GM18907 (cell line): ENCODE results near the gene SRPK2.
"Not testable (repeated sequence)": the region's sequence is repeated elsewhere in the genome, so short reads cannot be mapped to it uniquely, and the experiment has no call there.

Experiments
- ATAC-seq: cut with Tn5 transposase; IDR thresholded peaks from one replicate; pipeline ENCODE4 v1.9.1; 2021; ENCODE audit warnings: mild to moderate bottlenecking, moderate library complexity; ENCODE audit not compliant: unreplicated experiment

The SRPK2 gene

GRCh38 chr7:105377903-105378302, 10.8 kb downstream of the SRPK2 start:
- no peak for ATAC-seq

DNA sequence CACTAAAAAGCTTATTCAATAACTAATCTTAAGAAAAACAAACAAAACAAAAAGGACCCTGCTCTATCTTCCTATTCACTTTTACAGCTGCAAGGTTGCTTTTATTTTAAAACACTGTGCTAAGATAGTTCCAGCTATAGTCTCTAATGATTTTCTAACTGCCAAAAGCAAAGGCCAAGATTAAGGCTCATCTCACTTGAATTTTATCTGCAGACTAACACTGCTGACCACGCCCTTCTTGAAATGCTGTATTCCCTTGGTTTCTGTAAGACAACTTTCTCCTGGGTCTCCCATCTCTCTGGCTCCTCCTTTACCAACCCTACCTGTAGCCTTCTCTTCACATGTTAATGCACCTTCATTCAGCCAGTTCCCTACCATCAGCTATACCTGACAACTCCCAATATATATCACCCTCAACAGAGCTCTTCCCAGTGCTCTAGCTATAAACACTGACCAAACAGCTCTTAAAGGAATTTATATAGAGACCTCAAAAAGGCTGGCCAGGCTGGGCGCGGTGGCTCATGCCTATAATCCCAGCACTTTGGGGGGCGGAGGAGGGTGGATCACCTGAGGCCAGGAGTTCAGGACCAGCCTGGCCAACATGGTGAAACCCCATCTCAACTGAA, 11.7 kb downstream of the SRPK2 start:
- ATAC-seq: no peak

GRCh38 chr7:105369944-105370343, 18.8 kb downstream of the SRPK2 start:
- no peak for ATAC-seq

GRCh38 chr7:105367458-105367857, 21.3 kb downstream of the SRPK2 start:
- no peak for ATAC-seq

DNA sequence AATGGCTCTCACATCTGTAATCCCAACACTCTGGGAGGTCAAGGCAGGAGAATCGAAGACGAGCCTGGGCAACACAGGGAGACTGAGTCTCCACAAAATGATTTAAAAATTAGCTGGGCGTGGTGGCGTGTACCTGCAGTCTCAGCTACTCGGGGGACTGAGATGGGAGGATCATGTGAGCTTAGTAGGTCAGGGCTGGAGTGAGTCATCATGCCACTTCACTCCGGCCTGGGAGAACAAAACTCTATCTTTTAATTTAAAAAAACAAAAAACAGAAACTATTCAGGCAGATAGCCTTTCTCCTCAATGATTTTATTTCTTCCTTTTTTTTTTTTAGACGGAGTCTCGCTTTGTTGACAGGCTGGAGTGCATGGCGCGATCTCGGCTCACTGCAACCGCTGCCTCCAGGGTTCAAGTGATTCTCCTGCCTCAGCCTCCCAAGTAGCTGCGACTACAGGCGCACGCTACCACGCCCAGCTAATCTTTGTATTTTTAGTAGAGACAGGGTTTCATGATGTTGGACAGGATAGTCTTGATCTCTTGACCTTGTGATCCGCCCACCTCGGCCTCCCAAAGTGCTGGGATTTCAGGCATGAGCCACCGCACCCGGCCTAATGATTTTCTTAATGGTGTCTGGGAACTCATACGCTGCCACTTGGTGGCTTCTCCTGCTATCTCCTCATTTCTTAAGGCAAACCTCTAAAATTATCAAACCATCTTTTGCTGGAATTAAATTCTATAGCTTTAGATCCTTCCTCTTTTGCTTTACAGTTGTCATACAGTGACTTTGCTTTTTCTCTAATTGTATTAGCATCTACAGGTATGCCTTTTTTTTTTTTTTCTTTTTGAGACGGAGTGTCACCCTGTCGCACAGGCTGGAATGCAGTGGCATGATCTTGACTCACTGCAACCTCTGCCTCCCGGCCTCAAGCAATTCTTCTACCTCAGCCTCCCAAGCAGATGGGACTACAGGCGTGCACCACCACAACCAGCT, 22.9 kb downstream of the SRPK2 start:
- no peak for ATAC-seq

- ATAC-seq: no peak
Observed at GRCh38 chr7:105364684-105365083, 24.0 kb downstream of the SRPK2 start.

DNA sequence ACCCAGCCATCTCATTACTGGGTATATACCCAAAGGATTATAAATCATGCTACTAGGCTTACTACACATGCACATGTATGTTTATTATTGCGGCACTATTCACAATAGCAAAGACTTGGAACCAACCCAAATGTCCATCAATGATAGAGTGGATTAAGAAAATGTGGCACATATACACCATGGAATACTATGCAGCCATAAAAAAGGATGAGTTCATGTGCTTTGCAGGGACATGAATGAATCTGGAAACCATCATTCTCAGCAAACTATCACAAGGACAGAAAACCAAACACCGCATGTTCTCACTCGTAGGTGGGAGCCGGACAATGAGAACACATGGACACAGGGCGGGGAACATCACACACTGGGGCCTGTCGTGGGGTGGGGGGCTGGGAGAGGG, 25.1 kb downstream of the SRPK2 start:
- ATAC-seq: not testable (repeated sequence)

GRCh38 chr7:105362685-105363084, 26.0 kb downstream of the SRPK2 start:
- ATAC-seq: not testable (repeated sequence)

DNA sequence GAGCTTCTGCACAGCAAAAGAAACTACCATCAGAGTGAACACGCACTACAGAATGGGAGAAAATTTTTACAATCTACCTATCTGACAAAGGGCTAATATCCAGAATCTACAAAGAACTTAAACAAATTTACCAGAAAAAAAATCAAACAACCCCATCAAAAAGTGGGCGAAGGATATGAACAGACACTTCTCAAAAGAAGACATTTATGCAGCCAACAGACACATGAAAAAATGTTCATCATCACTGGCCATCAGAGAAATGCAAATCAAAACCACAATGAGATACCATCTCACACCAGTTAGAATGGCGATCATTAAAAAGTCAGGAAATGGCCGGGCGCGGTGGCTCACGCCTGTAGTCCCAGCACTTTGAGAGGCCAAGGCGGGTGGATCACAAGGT, 26.7 kb downstream of the SRPK2 start:
- ATAC-seq: not testable (repeated sequence)

DNA sequence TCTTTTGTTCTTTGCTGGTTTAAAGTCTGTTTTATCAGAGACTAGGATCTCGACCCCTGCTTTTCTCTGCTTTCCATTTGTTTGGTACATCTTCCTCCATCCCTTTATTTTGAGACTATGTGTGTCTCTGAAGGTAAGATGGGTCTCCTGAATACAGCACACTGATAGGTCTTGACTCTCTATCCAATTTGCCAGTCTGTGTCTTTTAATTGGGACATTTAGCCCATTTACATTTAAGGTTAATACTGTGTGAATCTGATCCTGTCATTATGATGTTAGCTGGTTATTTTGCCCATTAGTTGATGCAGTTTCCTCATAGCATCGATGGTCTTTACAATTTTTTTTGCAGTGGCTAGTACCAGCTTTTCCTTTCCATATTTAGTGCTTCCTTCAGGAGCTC, 28.6 kb downstream of the SRPK2 start:
- ATAC-seq: not testable (repeated sequence)

GRCh38 chr7:105355701-105356100, 33.0 kb downstream of the SRPK2 start:
- no peak for ATAC-seq

- ATAC-seq: no peak
Observed at GRCh38 chr7:105354383-105354782, 34.3 kb downstream of the SRPK2 start.

DNA sequence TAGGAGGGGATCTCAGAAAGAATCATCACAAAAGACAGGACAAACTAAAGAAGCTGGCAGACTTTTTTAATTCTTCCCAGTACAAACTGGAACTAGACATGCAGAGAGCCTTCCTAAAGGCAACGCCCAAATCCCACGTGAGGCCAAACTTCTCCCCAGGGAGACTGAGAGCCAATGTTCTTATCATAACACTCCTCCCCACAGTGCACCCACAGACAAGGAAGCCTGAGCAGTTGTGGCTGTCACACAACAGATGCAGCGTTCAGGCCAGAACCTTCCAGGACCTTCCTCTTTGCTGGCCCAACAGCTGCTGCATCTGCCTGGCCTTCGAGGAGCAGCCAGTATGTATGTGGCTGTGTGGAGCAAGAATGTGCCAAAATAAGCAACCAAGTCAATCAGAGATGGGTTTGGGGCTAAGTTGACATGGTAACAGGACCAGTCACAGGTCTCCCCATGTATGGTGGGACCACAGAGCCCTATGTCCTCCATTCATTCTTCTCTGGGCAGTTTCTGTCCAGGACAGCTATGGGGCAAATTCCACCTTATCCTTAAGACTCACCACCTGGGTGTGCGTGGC, 34.9 kb downstream of the SRPK2 start:
- ATAC-seq: peak; percentile 35

DNA sequence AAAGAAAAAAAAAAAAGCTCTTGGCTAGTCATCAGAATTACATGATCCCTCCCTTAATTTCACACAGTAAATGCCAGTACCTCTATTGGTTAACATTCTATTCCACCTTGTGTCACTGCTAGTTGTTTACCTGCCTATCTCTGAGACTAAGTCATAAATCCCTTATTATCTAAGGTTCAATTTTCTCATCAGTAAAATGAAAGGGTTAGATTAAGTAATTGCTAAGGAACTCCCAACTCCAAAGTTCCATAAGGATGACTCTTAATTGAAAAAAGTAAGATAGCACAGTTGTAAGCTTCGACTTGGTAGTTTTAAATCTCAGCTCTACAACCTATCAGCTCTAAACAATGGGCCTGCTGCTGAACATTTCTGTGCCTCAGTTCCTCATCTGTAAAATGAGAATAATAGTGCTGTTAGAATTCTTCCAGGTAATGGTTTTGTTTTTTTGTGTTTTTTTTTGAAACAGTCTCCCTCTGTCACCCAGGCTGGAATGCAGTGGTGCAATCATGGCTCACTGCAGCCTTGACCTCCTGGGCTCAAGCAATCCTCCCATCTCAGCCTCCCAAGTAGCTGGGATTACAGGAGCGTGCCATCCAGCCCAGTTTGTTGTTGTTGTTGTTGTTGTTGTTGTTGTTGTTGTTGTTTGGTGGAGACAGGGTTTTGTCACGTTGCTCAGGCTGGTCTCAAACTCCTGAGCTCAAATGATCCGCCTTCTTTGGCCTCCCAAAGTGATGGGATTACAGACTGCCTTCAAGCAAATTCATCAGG, 35.6 kb downstream of the SRPK2 start:
- ATAC-seq: no peak

- peak; percentile 91 for ATAC-seq
Observed at GRCh38 chr7:105352018-105352612, 36.6 kb downstream of the SRPK2 start.

- ATAC-seq: no peak
Observed at GRCh38 chr7:105350906-105351305, 37.8 kb downstream of the SRPK2 start.

GRCh38 chr7:105348177-105348576, 40.5 kb downstream of the SRPK2 start:
- not testable (repeated sequence) for ATAC-seq

DNA sequence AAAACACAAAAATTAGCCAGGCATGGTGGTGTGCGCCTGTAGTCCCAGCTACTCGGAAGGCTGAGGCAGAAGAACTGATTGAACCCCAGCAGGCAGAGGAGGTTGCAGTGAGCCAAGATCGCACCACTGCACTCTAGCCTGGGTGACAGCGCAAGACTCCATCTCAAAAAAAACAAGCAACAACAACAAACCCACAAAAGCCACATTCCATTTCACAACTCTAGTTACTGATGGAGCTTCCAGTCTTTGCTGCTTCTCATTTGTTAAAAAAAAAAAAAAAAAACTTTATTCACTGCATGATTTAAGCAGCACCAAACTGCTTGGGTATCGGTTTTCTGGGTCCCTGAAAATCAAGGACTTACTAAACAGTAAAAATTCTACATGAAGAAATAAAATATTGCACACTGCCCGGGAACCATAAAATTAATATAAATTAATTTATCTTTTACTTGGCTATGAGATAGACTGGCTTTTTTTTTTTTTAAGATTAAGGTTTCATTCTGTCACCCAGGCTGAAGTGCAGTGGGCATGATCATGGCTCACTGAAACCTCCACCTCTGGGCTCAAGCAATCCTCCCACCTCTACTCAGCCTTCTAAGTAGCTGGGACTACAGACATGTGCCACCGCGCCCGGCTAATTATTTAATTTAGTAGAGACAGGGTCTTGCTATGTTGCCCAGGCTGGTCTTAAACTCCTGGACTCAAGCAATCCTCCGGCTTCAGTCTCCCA, 42.0 kb downstream of the SRPK2 start:
- ATAC-seq: no peak

DNA sequence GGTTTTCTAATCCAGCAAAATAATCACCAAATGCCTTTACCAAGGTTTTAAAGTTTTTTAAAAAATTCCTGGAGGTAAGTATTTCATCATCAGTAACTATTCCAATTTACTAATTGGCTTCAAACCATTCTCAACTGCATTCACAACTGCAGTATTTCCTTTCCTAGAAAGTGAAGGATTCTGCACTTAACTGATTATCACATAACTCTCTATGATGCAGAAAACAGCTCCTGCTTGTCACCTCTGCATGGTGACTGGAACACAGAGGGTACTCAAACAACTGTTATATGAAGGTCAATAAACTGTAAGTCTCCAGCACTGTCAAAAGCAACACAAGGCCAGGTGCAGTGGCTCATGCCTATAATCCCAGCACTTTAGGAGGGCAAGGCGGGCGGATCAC, 42.6 kb downstream of the SRPK2 start:
- ATAC-seq: no peak

DNA sequence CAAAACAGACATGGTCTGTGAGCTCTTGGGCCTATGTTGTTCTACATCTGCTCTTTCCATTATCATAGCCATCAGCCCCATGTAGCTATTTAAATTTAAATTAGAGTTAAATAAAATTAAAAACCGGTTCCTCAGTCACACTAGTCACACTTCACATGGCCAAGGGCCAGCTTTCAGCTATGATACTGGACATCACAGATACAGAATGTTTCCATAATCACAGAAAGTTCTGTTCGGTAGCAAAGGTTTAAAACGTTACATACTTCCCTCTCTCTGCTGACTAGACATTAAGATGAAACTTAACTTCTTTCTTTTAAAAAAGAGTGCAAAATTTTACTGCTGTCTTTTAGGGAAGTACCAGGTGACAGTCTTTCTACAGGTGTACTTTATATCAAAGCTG, 43.0 kb downstream of the SRPK2 start:
- ATAC-seq: no peak
